Endothelial cell of umbilical vein (primary cell): ENCODE data around the gene UQCC2. TPM values are rescaled to one million over a fixed set of nuclear protein-coding genes. Genes with fewer than 3 reads are reported as not detected.

ENCODE experiments used
- BruUV-seq: library from RNA; stranded (reverse); fragments of 400-500 nt; replicated peaks from 2 replicates; lab custom pipeline; 2021; lab: Mats Ljungman, UMichigan
- CTCF ChIA-PET: fragments of 300-600, 350-600 bp; sonication (Branson Sonifier 250); formaldehyde crosslinking; loops from one replicate; lab custom pipeline; 2021; ENCODE audit warnings: antibody characterized with exemption, inconsistent platforms; lab: Charles Lee
- POLR2A ChIA-PET: fragments of 300-600, 350-600 bp; sonication (Branson Sonifier 250); formaldehyde crosslinking; loops from one replicate; lab custom pipeline; 2021; ENCODE audit warnings: antibody characterized with exemption, inconsistent platforms; lab: Charles Lee
- DNase-seq: peaks from one replicate; pipeline ENCODE4 v3.0.0-alpha.2; 2011; ENCODE audit warnings: low read depth, low spot score
- FAIRE-seq: peaks from 2 replicates; lab custom pipeline; 2011; peaks lifted over from hg19 to GRCh38; lab: Jason Lieb, UNC
- H2AFZ ChIP-seq: 2 replicates; pipeline ENCODE4 v1.6.0; 2012; ENCODE audit warnings: low read depth, low read length, control low read depth, inconsistent platforms
- H3K27ac ChIP-seq: 2 replicates; pipeline ENCODE4 v1.5.1; 2011; ENCODE audit warnings: low read depth, mild to moderate bottlenecking, control low read depth, low read length, moderate library complexity; ENCODE audit not compliant: insufficient read depth
- H3K27me3 ChIP-seq, 2 experiments: 2 replicates each; pipeline versions ENCODE4 v1.6.0 to v1.6.1; 2011; ENCODE audit warnings: low read length in 2 of 2, mixed read lengths in 1 of 2; ENCODE audit not compliant: control insufficient read depth in 2 of 2, insufficient read depth in 2 of 2
- H3K36me3 ChIP-seq, 2 experiments: 2 replicates in 1 of 2; 3 replicates in 1 of 2; pipeline ENCODE4 v1.5.1; 2011; ENCODE audit warnings: low read length in 2 of 2, mild to moderate bottlenecking in 1 of 2, moderate library complexity in 1 of 2; ENCODE audit not compliant: control insufficient read depth in 2 of 2, insufficient read depth in 2 of 2; ENCODE audit errors: extremely low read depth in 1 of 2
- H3K4me1 ChIP-seq: 3 replicates; pipeline ENCODE4 v1.5.1; 2011; ENCODE audit warnings: mild to moderate bottlenecking, low read length; ENCODE audit not compliant: control insufficient read depth, insufficient read depth; ENCODE audit errors: extremely low read depth
- H3K4me2 ChIP-seq: 2 replicates; pipeline ENCODE4 v1.6.1; 2011; ENCODE audit warnings: low read length, control low read depth, mixed read lengths; ENCODE audit not compliant: insufficient read depth
- H3K4me3 ChIP-seq, 3 experiments: fragments of 200-600 bp in 1 of 3; sonication (generic), shearing (Covaris generic) in 1 of 3; replicated peaks in 1 of 3; 2 replicates each; pipeline ENCODE4 v1.5.1; 2011 to 2016; ENCODE audit warnings: control low read depth in 3 of 3, low read length in 3 of 3, mild to moderate bottlenecking in 2 of 3, inconsistent platforms in 1 of 3, low read depth in 1 of 3, moderate library complexity in 1 of 3; ENCODE audit not compliant: insufficient read depth in 1 of 3
- H3K79me2 ChIP-seq: 2 replicates; pipeline ENCODE4 v1.6.0; 2012; ENCODE audit warnings: low read length, inconsistent platforms; ENCODE audit not compliant: control insufficient read depth, insufficient read depth
- H3K9ac ChIP-seq: replicated peaks from 2 replicates; pipeline ENCODE3; 2011; ENCODE audit warnings: low read length, control low read depth; ENCODE audit not compliant: insufficient read depth; ENCODE audit errors: extremely low read depth
- H3K9me1 ChIP-seq: replicated peaks from 3 replicates; pipeline ENCODE4 v1.6.0; 2011; ENCODE audit warnings: mild to moderate bottlenecking, low read length; ENCODE audit not compliant: control insufficient read depth, insufficient read depth; ENCODE audit errors: extremely low read depth
- H3K9me3 ChIP-seq: replicated peaks from 2 replicates; pipeline ENCODE4 v1.5.1; 2012; ENCODE audit warnings: low read length, inconsistent platforms; ENCODE audit not compliant: control insufficient read depth, insufficient read depth
- H4K20me1 ChIP-seq: replicated peaks from 2 replicates; pipeline ENCODE3; 2011; ENCODE audit warnings: mild to moderate bottlenecking, low read length; ENCODE audit not compliant: control insufficient read depth, insufficient read depth; ENCODE audit errors: extremely low read depth
- EZH2 ChIP-seq: IDR thresholded peaks from 2 replicates; pipeline ENCODE4 v1.6.1; 2012; ENCODE audit warnings: borderline replicate concordance, low read depth, mild to moderate bottlenecking, moderate library complexity, low read length, inconsistent platforms; ENCODE audit not compliant: severe bottlenecking
- FOS ChIP-seq: IDR thresholded peaks from 2 replicates; pipeline ENCODE4 v1.6.1; 2011; ENCODE audit warnings: mild to moderate bottlenecking, low read length, moderate library complexity, borderline replicate concordance; ENCODE audit not compliant: insufficient read depth
- GATA2 ChIP-seq: IDR thresholded peaks from 2 replicates; pipeline ENCODE4 v1.7.0; 2011; ENCODE audit warnings: low read depth, mild to moderate bottlenecking, moderate library complexity, mixed read lengths, low read length; ENCODE audit not compliant: insufficient read length, insufficient read depth
- JUN ChIP-seq: IDR thresholded peaks from 2 replicates; pipeline ENCODE4 v1.6.1; 2011; ENCODE audit warnings: borderline replicate concordance, low read depth; ENCODE audit not compliant: insufficient read length, insufficient read depth
- MYC ChIP-seq: IDR thresholded peaks from one replicate; pipeline ENCODE4 v1.6.1; 2011; ENCODE audit warnings: mild to moderate bottlenecking, low read depth, low read length
- POLR2A ChIP-seq: IDR thresholded peaks from 2 replicates; pipeline ENCODE4 v1.6.1; 2012; ENCODE audit warnings: low read depth, mild to moderate bottlenecking, control low read depth, low read length
- POLR2AphosphoS5 ChIP-seq: IDR thresholded peaks from 2 replicates; pipeline ENCODE4 v1.6.1; 2012; ENCODE audit warnings: low read depth, mild to moderate bottlenecking, control low read depth, low read length, moderate library complexity; ENCODE audit not compliant: insufficient read depth
- dilution Hi-C: fragments of 300-500 bp; cut with MboI; formaldehyde crosslinking; loops from one replicate; pipeline ENCODE4 v1.15.0; 2019; ENCODE audit warnings: low sequenced_read_pairs; ENCODE audit not compliant: extremely low pct_ligation_motif_present
- intact Hi-C: fragments of 100-400 bp; cut with micrococcal nuclease; formaldehyde crosslinking; loops from one replicate; pipeline ENCODE4 v1.10.0; 2022
- polyA plus RNA-seq, 4 experiments: library from polyadenylated mRNA; depleted of rRNA in 3 of 4; stranded (reverse) in 3 of 4; unstranded in 1 of 4; fragments of >200 nt; gene quantifications; 2 replicates each; pipeline versions ENCODE4 v1.2.1 to v1.2.3, GENCODE V29; 2011 to 2012; ENCODE audit warnings: missing spikeins in 1 of 4
- total RNA-seq: library from RNA; stranded (reverse); gene quantifications from 2 replicates; pipeline ENCODE4 v1.2.3, GENCODE V29; 2021
- TF ChIP-seq, protein P1 (sequence below), 2 donors: IDR thresholded peaks; 1 replicate in 1 of 2; 2 replicates in 1 of 2; pipeline ENCODE4 v1.5.1; 2011; ENCODE audit warnings: low read length in 2 of 2, mild to moderate bottlenecking in 2 of 2, moderate library complexity in 2 of 2, control low read depth in 1 of 2, inconsistent platforms in 1 of 2, low read depth in 1 of 2; ENCODE audit not compliant: insufficient read depth in 1 of 2; ENCODE audit errors: extremely low read depth in 1 of 2
- TF ChIP-seq, protein P2 (sequence below): IDR thresholded peaks from 2 replicates; pipeline ENCODE4 v1.6.1; 2011; ENCODE audit not compliant: insufficient read depth, insufficient read length

UQCC2 gene
- total and polyA plus RNA-seq, 2 donors (not counting 3 experiments of a cell fraction or from before 2014, with no cell fraction given) = 46.3 to 95.3 TPM

GRCh38 chr6:33689879-33690278 is 21.6 kb downstream of the UQCC2 start:
- no peak overlapping the region for H2AFZ ChIP-seq
- no TSS peak for BruUV-seq
- H3K9me1 ChIP-seq = no peaks in the 10 kb centered on the region
- TF ChIP-seq MYC (no peak), EZH2 (no peak), POLR2A (no peak), JUN (no peak), FOS (no peak), POLR2AphosphoS5 (no peak), GATA2 (no peak)
- TF ChIP-seq, protein P1, sequence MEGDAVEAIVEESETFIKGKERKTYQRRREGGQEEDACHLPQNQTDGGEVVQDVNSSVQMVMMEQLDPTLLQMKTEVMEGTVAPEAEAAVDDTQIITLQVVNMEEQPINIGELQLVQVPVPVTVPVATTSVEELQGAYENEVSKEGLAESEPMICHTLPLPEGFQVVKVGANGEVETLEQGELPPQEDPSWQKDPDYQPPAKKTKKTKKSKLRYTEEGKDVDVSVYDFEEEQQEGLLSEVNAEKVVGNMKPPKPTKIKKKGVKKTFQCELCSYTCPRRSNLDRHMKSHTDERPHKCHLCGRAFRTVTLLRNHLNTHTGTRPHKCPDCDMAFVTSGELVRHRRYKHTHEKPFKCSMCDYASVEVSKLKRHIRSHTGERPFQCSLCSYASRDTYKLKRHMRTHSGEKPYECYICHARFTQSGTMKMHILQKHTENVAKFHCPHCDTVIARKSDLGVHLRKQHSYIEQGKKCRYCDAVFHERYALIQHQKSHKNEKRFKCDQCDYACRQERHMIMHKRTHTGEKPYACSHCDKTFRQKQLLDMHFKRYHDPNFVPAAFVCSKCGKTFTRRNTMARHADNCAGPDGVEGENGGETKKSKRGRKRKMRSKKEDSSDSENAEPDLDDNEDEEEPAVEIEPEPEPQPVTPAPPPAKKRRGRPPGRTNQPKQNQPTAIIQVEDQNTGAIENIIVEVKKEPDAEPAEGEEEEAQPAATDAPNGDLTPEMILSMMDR (IDR thresholded peaks at IDR 0.05; ENCODE audit: extremely low read depth in 1 of 2, insufficient read depth in 1 of 2, low read depth in 1 of 2, low read length in 2 of 2) = no peak
- TF ChIP-seq, protein P2, sequence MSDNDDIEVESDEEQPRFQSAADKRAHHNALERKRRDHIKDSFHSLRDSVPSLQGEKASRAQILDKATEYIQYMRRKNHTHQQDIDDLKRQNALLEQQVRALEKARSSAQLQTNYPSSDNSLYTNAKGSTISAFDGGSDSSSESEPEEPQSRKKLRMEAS = no peak
- H3K4me3 ChIP-seq = no peak overlapping the region
- DNase-seq (no peak), FAIRE-seq (no peak)
- CTCF ChIA-PET = interaction anchor here (1.1 to 1.9 kb wide), 3 partner anchors 11 to 110 kb away, joined by 3 to 8 read pairs (median 4); partner anchors contain the start of gene BAK1
- H4K20me1 ChIP-seq = no peaks in the 10 kb centered on the region
- POLR2A ChIA-PET = no interaction called here
- no peak overlapping the region for H3K4me2 ChIP-seq
- H3K9ac ChIP-seq = no peak overlapping the region
- dilution Hi-C loops (no loop called here), intact Hi-C loops (no loop called here)
- H3K36me3 ChIP-seq = peaks cover 4 to 52% of the 10 kb centered on the region in 2 experiments
- no peak overlapping the region for H3K27ac ChIP-seq
- H3K27me3 ChIP-seq = no peaks in the 10 kb centered on the region
- no peaks in the 10 kb centered on the region for H3K9me3 ChIP-seq
- peaks cover 25% of the 10 kb centered on the region for H3K4me1 ChIP-seq
- H3K79me2 ChIP-seq = no peaks in the 10 kb centered on the region
